GM13977 (cell line): Measurements from ENCODE around the gene SLC22A4.

Source experiments
- DNase-seq: peaks from one replicate; pipeline ENCODE4 v3.0.0; 2012; ENCODE audit warnings: low spot score
- in situ Hi-C: fragments of 300-500 bp; cut with MboI; formaldehyde crosslinking; loops from one replicate; pipeline ENCODE4 v1.12.0; 2022; ENCODE audit warnings: low sequenced_read_pairs, low pct_unique_long_range_greater_than_20kb, mixed read lengths, inconsistent platforms; ENCODE audit not compliant: unreplicated experiment
- TF ChIP-seq, protein P1 (sequence below): IDR thresholded peaks from 2 replicates; pipeline ENCODE4 v1.5.1; 2012; ENCODE audit warnings: mild to moderate bottlenecking, control low read depth; ENCODE audit not compliant: insufficient read depth; ENCODE audit errors: extremely low read depth, missing control alignments

SLC22A4 gene

GRCh38 chr5:132258102-132259068 is 35.8 kb upstream of the SLC22A4 start:
- in situ Hi-C loops, result no loop called here
- TF ChIP-seq, protein P1, sequence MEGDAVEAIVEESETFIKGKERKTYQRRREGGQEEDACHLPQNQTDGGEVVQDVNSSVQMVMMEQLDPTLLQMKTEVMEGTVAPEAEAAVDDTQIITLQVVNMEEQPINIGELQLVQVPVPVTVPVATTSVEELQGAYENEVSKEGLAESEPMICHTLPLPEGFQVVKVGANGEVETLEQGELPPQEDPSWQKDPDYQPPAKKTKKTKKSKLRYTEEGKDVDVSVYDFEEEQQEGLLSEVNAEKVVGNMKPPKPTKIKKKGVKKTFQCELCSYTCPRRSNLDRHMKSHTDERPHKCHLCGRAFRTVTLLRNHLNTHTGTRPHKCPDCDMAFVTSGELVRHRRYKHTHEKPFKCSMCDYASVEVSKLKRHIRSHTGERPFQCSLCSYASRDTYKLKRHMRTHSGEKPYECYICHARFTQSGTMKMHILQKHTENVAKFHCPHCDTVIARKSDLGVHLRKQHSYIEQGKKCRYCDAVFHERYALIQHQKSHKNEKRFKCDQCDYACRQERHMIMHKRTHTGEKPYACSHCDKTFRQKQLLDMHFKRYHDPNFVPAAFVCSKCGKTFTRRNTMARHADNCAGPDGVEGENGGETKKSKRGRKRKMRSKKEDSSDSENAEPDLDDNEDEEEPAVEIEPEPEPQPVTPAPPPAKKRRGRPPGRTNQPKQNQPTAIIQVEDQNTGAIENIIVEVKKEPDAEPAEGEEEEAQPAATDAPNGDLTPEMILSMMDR, result no peak
- peak; percentile 17 for DNase-seq

GRCh38 chr5:132259069-132259851 is 34.9 kb upstream of the SLC22A4 start:
- TF ChIP-seq, protein P1, result no peak
- in situ Hi-C loops, result no loop called here
- no peak for DNase-seq

GRCh38 chr5:132260051-132260450 is 34.1 kb upstream of the SLC22A4 start:
- in situ Hi-C loops, result no loop called here
- TF ChIP-seq, protein P1, result no peak
- DNase-seq, result no peak

- in situ Hi-C loops, result no loop called here
- no peak for DNase-seq
- TF ChIP-seq, protein P1, result no peak
These were observed 33.3 kb upstream of the SLC22A4 start for GRCh38 chr5:132260714-132261551.

- TF ChIP-seq, protein P1, result no peak
- in situ Hi-C loops, result no loop called here
- DNase-seq, result no peak
These were observed 32.0 kb upstream of the SLC22A4 start for GRCh38 chr5:132261881-132262845.
